ENCODE measurements around the gene ATMIN. TPM values are rescaled to one million over a fixed set of nuclear protein-coding genes. Genes with fewer than 3 reads are reported as not detected.

Gene ATMIN
- total RNA-seq, 4 donors from 2014 or later = 30.7 to 65.0 (median 45.5) TPM

DNA sequence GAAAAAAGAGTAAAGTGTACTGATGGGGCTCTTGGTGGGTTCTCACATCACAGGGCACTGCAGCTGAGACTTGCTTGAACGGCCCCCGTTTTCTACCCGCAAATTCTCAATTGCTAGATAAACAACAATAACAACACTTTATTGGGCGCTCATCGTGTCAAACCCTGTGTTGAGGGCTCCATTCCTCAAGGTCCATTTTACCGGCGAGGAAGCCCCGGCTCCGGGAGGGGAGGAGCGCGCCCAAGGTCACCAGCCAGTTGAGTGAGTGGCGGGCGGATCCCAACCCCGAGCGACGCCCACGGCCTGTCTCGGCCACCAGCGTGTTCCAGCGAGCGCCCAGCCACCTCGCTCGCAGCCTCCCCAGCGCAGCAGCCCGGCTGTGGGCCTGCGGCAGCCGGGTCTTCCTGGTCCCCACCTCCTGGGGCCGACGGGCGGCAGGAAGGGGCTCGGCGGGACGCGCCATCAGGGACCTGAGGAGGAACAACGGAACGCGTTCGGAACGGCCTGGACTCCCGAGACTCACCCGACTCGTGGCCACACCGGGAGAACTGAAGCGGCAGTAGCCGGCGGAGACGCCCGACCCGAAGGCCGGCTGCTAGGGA lies 29.3 kb upstream of the ATMIN start:
- H3K4me3 ChIP-seq = peak overlapping the region; percentile 94
- TF ChIP-seq POLR2AphosphoS5 (IDR thresholded peaks at IDR 0.05) (no peak), EP300 (IDR thresholded peaks at IDR 0.05) (no peak)
- H3K4me1 ChIP-seq = peaks cover 26% of the 10 kb centered on the region
- 0% methylated on average over 11 of the region's 50 CpGs for WGBS
- no peaks in the 10 kb centered on the region for H3K9me3 ChIP-seq
- DNase-seq (ENCODE audit: low spot score in 2 of 2) = peak; percentile 87 to 91
- H3K36me3 ChIP-seq = no peaks in the 10 kb centered on the region
- H3K27ac ChIP-seq = peak overlapping the region; percentile 99
- H3K27me3 ChIP-seq = no peaks in the 10 kb centered on the region

- no peak for TF ChIP-seq CTCF (IDR thresholded peaks at IDR 0.05)
- peak; percentile 56 to 75 for TF ChIP-seq POLR2A (IDR thresholded peaks at IDR 0.05)
- no peak for TF ChIP-seq EP300 (IDR thresholded peaks at IDR 0.05)
- TF ChIP-seq POLR2AphosphoS5 (IDR thresholded peaks at IDR 0.05) = peak in 2 of 3 donors; percentile 61 to 92
- DNase-seq (ENCODE audit: low spot score in 2 of 2) = peak; percentile 99 to 100
- Histone ChIP-seq H3K36me3 (no peaks in the 10 kb centered on the region), H3K4me1 (peaks cover 26% of the 10 kb centered on the region), H3K9me3 (no peaks in the 10 kb centered on the region), H3K4me3 (peak within 1 kb of the TSS; percentile 94), H3K27ac (peak within 1 kb of the TSS; percentile 99), H3K27me3 (no peaks in the 10 kb centered on the region)
- WGBS = 0% methylated on average over 23 of the region's 75 CpGs
These were observed 28.6 kb upstream of the ATMIN start, which contains the start of the genes CENPN and CMC2 for GRCh38 chr16:81006813-81007695. Gene CENPN (plus strand): TSS chr16:81007214. CDS start chr16:81011940, 4,726 bp downstream. Gene CMC2 (minus strand): TSS chr16:81006885. CDS start chr16:80997394, 9,491 bp downstream.

GRCh38 chr16:81008505-81008789 lies 27.2 kb upstream of the ATMIN start:
- Histone ChIP-seq H3K27ac (no peak overlapping the region), H3K9me3 (no peaks in the 10 kb centered on the region), H3K4me1 (peaks cover 26% of the 10 kb centered on the region), H3K27me3 (no peaks in the 10 kb centered on the region), H3K36me3 (peaks cover 3% of the 10 kb centered on the region), H3K4me3 (peak overlapping the region; percentile 94)
- TF ChIP-seq EP300 (IDR thresholded peaks at IDR 0.05) = no peak
- DNase-seq (ENCODE audit: low spot score in 2 of 2) = peak in 1 of 2 donors; percentile 69
- WGBS = 91% methylated on average over 12 of the region's 12 CpGs

DNA sequence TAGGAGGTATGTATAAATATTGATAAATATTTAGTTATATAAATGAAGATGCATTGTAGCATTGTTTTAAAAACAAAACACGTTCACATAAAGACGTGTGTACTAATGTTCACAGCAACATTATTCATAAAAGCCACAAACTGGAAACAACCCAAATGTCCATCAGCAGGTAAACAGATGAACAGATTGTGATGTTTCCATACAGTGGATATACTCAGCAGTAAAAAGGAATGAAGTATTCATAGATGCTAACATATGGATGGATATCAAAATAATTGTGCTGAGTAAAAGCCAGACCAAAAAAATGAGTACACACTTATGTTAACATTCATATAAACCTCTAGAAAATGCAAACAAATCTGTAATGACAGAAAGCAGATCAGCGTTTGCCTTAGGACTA lies 22.7 kb upstream of the ATMIN start:
- no peak for TF ChIP-seq POLR2AphosphoS5 (IDR thresholded peaks at IDR 0.05)
- no peak for TF ChIP-seq POLR2A (IDR thresholded peaks at IDR 0.05)
- TF ChIP-seq CTCF (IDR thresholded peaks at IDR 0.05) = no peak
- TF ChIP-seq EP300 (IDR thresholded peaks at IDR 0.05) = no peak
- no peak overlapping the region for H3K4me3 ChIP-seq
- H3K4me1 ChIP-seq = peaks cover 2% of the 10 kb centered on the region
- H3K36me3 ChIP-seq = peaks cover 23% of the 10 kb centered on the region
- 91% methylated on average over 3 of the region's 3 CpGs for WGBS
- H3K9me3 ChIP-seq = no peaks in the 10 kb centered on the region
- no peak overlapping the region for H3K27ac ChIP-seq
- H3K27me3 ChIP-seq = no peaks in the 10 kb centered on the region
- DNase-seq (ENCODE audit: low spot score in 2 of 2) = no peak

DNA sequence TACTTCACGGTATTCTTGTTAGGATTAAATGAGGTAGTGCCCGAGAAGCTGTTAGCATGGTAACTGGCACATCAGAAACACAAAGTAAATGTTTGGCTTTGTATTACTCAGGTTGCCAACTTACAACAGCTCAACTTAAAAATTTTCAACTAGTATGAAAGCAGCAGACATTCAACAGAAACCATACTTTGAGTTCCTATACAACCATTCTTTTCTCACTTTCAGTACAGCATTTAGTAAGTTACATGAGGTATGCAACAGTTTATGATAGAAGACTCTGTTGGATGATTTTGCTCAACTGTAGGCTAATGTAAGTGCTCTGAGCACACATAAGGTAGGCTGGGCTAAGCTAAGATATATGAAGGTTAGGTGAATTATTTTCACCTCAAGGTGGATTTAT lies 21.0 kb upstream of the ATMIN start:
- no peak overlapping the region for H3K27ac ChIP-seq
- no peak for TF ChIP-seq EP300 (IDR thresholded peaks at IDR 0.05)
- TF ChIP-seq POLR2A (IDR thresholded peaks at IDR 0.05) = no peak
- TF ChIP-seq POLR2AphosphoS5 (IDR thresholded peaks at IDR 0.05) = no peak
- no peak for TF ChIP-seq CTCF (IDR thresholded peaks at IDR 0.05)
- 96% methylated on average over 2 of the region's 2 CpGs for WGBS
- DNase-seq (ENCODE audit: low spot score in 2 of 2) = no peak
- H3K9me3 ChIP-seq = no peaks in the 10 kb centered on the region
- peaks cover 29% of the 10 kb centered on the region for H3K36me3 ChIP-seq
- no peak overlapping the region for H3K4me3 ChIP-seq
- no peaks in the 10 kb centered on the region for H3K27me3 ChIP-seq
- no peaks in the 10 kb centered on the region for H3K4me1 ChIP-seq

- Histone ChIP-seq H3K4me3 (no peak overlapping the region), H3K9me3 (no peaks in the 10 kb centered on the region), H3K36me3 (peaks cover 33% of the 10 kb centered on the region), H3K27me3 (no peaks in the 10 kb centered on the region), H3K4me1 (no peaks in the 10 kb centered on the region), H3K27ac (no peak overlapping the region)
- TF ChIP-seq EP300 (IDR thresholded peaks at IDR 0.05) (no peak), CTCF (IDR thresholded peaks at IDR 0.05) (no peak), POLR2A (IDR thresholded peaks at IDR 0.05) (no peak), POLR2AphosphoS5 (IDR thresholded peaks at IDR 0.05) (no peak)
- WGBS = 84% methylated on average over 2 of the region's 2 CpGs
- DNase-seq (ENCODE audit: low spot score in 2 of 2) = no peak
These were observed 17.1 kb upstream of the ATMIN start for GRCh38 chr16:81018496-81018895.

Measured in suprapubic skin (tissue), 4 donors.